HG03139 (cell line): ENCODE measurements around the gene PVRIG.
A peak's percentile ranks its signal among the peaks of the same experiment; 100 is the strongest.
"Not testable (repeated sequence)": the region's sequence is repeated elsewhere in the genome, so short reads cannot be mapped to it uniquely, and the experiment has no call there.

Experiments used
- ATAC-seq: cut with Tn5 transposase; IDR thresholded peaks from one replicate; pipeline ENCODE4 v1.9.1; 2021; ENCODE audit not compliant: unreplicated experiment

PVRIG gene

GRCh38 chr7:100192969-100193368, 26.8 kb upstream of the PVRIG start:
- ATAC-seq: no peak

- no peak for ATAC-seq
Observed at GRCh38 chr7:100195222-100195621, 24.5 kb upstream of the PVRIG start.

GRCh38 chr7:100195901-100196322, 23.8 kb upstream of the PVRIG start:
- ATAC-seq: not testable (repeated sequence)

GRCh38 chr7:100198266-100198665, 21.5 kb upstream of the PVRIG start:
- no peak for ATAC-seq

- ATAC-seq: no peak
Observed at GRCh38 chr7:100200693-100201092, 19.1 kb upstream of the PVRIG start.

- ATAC-seq: no peak
Observed at GRCh38 chr7:100204454-100204853, 15.3 kb upstream of the PVRIG start.

GRCh38 chr7:100208911-100209408, 10.8 kb upstream of the PVRIG start:
- peak; percentile 52 for ATAC-seq

- no peak for ATAC-seq
Observed at GRCh38 chr7:100209493-100209892, 10.3 kb upstream of the PVRIG start.

- ATAC-seq: no peak
Observed at GRCh38 chr7:100210805-100211204, 8.9 kb upstream of the PVRIG start.

- peak; percentile 46 for ATAC-seq
Observed at GRCh38 chr7:100211342-100211780, 8.4 kb upstream of the PVRIG start.

GRCh38 chr7:100212631-100213286, 7.0 kb upstream of the PVRIG start:
- no peak for ATAC-seq

GRCh38 chr7:100213672-100214071, 6.1 kb upstream of the PVRIG start:
- ATAC-seq: no peak

- not testable (repeated sequence) for ATAC-seq
Observed at GRCh38 chr7:100214356-100214755, 5.4 kb upstream of the PVRIG start.

GRCh38 chr7:100215895-100216294, 3.9 kb upstream of the PVRIG start:
- ATAC-seq: no peak

GRCh38 chr7:100217934-100218333, 1.8 kb upstream of the PVRIG start:
- ATAC-seq: not testable (repeated sequence)

GRCh38 chr7:100219271-100219737, 445 bp upstream of the PVRIG start:
- no peak for ATAC-seq

GRCh38 chr7:100220586-100221230, 959 bp downstream of the PVRIG start:
- no peak for ATAC-seq

- ATAC-seq: peak; percentile 50
Observed at GRCh38 chr7:100221231-100221718, 1.5 kb downstream of the PVRIG start.

GRCh38 chr7:100221767-100222444, 2.2 kb downstream of the PVRIG start:
- ATAC-seq: no peak

- no peak for ATAC-seq
Observed at GRCh38 chr7:100222445-100223132, 2.8 kb downstream of the PVRIG start.

- not testable (repeated sequence) for ATAC-seq
Observed at GRCh38 chr7:100223376-100223927, 3.7 kb downstream of the PVRIG start.
